ENCODE data around the gene B3GALT2. TPM values are rescaled to one million over a fixed set of nuclear protein-coding genes. Genes with fewer than 3 reads are reported as not detected.

Gene B3GALT2
- total and polyA plus RNA-seq, 4 donors = 0.24 to 8.8 (median 0.71) TPM

- ATAC-seq (ENCODE audit: insufficient read depth, low FRiP score) = no peak
Measured at GRCh38 chr1:193144361-193144938, 42.0 kb downstream of the B3GALT2 start.

GRCh38 chr1:193143285-193143684, 43.1 kb downstream of the B3GALT2 start:
- peaks cover 0 to 7% (median 0%) of the 10 kb centered on the region in 5 donors for H3K4me1 ChIP-seq (ENCODE audit: control insufficient read depth in 5 of 5, insufficient read depth in 5 of 5, low read length in 5 of 5)
- no peak overlapping the region for H3K27ac ChIP-seq (ENCODE audit: low read depth in 1 of 2, low read length in 1 of 2)
- peaks cover 11 to 32% (median 25%) of the 10 kb centered on the region in 4 donors for H3K36me3 ChIP-seq (ENCODE audit: control insufficient read depth in 4 of 4, insufficient read depth in 4 of 4, low read length in 4 of 4)
- peak in 2 of 3 donors; percentile 57 to 69 for DNase-seq
- H3K9me3 ChIP-seq (ENCODE audit: control insufficient read depth in 4 of 4, insufficient read depth in 3 of 4, low read length in 3 of 4) = no peaks in the 10 kb centered on the region
- TF ChIP-seq CTCF (IDR thresholded peaks at IDR 0.05; ENCODE audit: control extremely low read depth, extremely low read depth) = no peak
- H3K27me3 ChIP-seq (ENCODE audit: control insufficient read depth in 3 of 3, insufficient read depth in 3 of 3, low read length in 2 of 3) = no peaks in the 10 kb centered on the region
- H3K9ac ChIP-seq (ENCODE audit: insufficient read depth in 1 of 2, low read length in 2 of 2) = no peak overlapping the region
- ATAC-seq (ENCODE audit: insufficient read depth, low FRiP score) = no peak
- 79 to 97% methylated on average over 1 of the region's 1 CpG for WGBS, 2 donors
- no peak overlapping the region for H3K4me3 ChIP-seq

More at GRCh38 chr1:193144361-193144938, 42.0 kb downstream of the B3GALT2 start:
- no peak for TF ChIP-seq CTCF (IDR thresholded peaks at IDR 0.05; ENCODE audit: control extremely low read depth, extremely low read depth)
- 67 to 79% methylated on average over 5 of the region's 5 CpGs for WGBS, 2 donors
- H3K4me3 ChIP-seq = no peak overlapping the region
- DNase-seq = peak in 2 of 3 donors; percentile 15 to 21
- no peaks in the 10 kb centered on the region for H3K27me3 ChIP-seq (ENCODE audit: control insufficient read depth in 3 of 3, insufficient read depth in 3 of 3, low read length in 2 of 3)
- H3K36me3 ChIP-seq (ENCODE audit: control insufficient read depth in 4 of 4, insufficient read depth in 4 of 4, low read length in 4 of 4) = peaks cover 11 to 38% (median 26%) of the 10 kb centered on the region in 4 donors
- H3K9me3 ChIP-seq (ENCODE audit: control insufficient read depth in 4 of 4, insufficient read depth in 3 of 4, low read length in 3 of 4) = no peaks in the 10 kb centered on the region
- H3K27ac ChIP-seq (ENCODE audit: low read depth in 1 of 2, low read length in 1 of 2) = no peak overlapping the region
- H3K9ac ChIP-seq (ENCODE audit: insufficient read depth in 1 of 2, low read length in 2 of 2) = no peak overlapping the region
- peaks cover 0 to 7% (median 0%) of the 10 kb centered on the region in 5 donors for H3K4me1 ChIP-seq (ENCODE audit: control insufficient read depth in 5 of 5, insufficient read depth in 5 of 5, low read length in 5 of 5)

GRCh38 chr1:193142409-193142808, 44.0 kb downstream of the B3GALT2 start:
- no peak for ATAC-seq (ENCODE audit: insufficient read depth, low FRiP score)
- 49 to 52% methylated on average over 2 of the region's 2 CpGs for WGBS, 2 donors
- no peak for TF ChIP-seq CTCF (IDR thresholded peaks at IDR 0.05; ENCODE audit: control extremely low read depth, extremely low read depth)

More at GRCh38 chr1:193142409-193142808, 44.0 kb downstream of the B3GALT2 start:
- Histone ChIP-seq H3K27ac (ENCODE audit: low read depth in 1 of 2, low read length in 1 of 2) (no peak overlapping the region), H3K36me3 (ENCODE audit: control insufficient read depth in 4 of 4, insufficient read depth in 4 of 4, low read length in 4 of 4) (peaks cover 8 to 36% (median 24%) of the 10 kb centered on the region in 4 donors), H3K27me3 (ENCODE audit: control insufficient read depth in 3 of 3, insufficient read depth in 3 of 3, low read length in 2 of 3) (no peaks in the 10 kb centered on the region), H3K4me3 (no peak overlapping the region), H3K4me1 (ENCODE audit: control insufficient read depth in 5 of 5, insufficient read depth in 5 of 5, low read length in 5 of 5) (peaks cover 0 to 7% (median 0%) of the 10 kb centered on the region in 5 donors), H3K9me3 (ENCODE audit: control insufficient read depth in 4 of 4, insufficient read depth in 3 of 4, low read length in 3 of 4) (no peaks in the 10 kb centered on the region), H3K9ac (ENCODE audit: insufficient read depth in 1 of 2, low read length in 2 of 2) (no peak overlapping the region)
- DNase-seq = no peak

Measured in lung (tissue), 12 donors.